DMS 273 (cell line): Measurements from ENCODE around the gene SEC24B.

Source experiments
- DNase-seq: peaks from one replicate; lab custom pipeline; 2025; ENCODE audit not compliant: unreplicated experiment; lab: John Stamatoyannopoulos, UW

Gene SEC24B

DNA sequence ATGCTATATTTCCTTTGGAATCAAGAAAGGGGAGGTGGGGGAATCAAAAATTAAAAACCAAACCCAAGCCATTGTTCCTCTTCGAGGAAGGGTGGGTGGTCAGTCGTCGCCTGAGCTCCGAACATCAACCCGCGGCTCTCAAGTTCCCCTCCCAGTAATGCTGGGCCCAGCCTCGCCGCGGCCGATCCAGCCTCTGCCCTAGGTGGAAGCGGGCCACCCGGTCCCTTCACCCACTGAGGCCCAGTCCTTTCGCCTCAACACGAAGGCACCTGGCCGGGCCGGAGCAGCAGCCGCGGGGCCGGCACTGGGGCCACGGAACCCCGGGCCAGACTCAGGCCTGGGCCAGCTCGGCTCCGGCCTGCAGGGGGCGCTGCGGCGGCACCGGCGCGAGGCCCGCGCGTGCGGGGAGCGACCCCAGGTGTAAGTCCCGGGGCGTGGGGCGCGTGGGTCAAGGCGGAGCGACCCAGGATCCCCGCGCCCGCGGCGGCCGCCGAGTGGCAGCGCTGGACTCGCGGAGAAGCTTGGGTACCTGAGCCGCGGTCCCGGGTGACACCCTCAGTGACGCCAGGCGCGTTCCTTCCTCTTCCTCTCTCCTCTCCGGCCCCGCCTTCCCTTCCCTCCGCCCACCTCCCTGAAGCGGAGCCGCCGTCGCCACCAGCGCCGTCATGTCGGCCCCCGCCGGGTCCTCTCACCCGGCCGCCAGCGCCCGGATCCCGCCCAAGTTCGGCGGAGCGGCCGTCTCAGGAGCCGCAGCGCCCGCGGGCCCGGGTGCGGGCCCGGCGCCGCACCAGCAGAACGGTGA lies at the start of gene SEC24B:
SEC24B (plus strand) TSS at position 611 of the 802 bp plus-strand sequence; CDS start at position 666, 55 bp downstream.
- peak; percentile 87 for DNase-seq

DNA sequence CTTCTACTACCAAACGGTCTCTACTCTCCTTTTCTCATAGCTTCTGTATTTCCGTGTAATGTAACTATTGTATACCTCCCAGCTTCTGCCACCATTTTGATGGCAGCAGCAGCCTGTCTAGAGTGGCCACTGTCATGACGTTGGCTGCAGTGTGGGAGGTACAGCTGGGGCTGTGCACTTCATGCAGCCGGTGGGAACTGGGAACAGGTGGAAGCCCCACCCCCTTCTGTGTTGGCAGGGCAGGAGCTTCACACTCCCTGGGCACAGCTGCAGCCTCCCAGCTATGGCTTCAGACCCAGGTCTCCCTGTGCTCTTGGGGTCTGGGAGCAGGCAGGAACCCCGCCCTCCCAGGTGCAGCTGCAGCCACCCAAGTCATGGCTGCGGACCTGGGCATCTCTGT lies 49.8 kb upstream of the SEC24B start:
- DNase-seq, result peak; percentile 9

DNA sequence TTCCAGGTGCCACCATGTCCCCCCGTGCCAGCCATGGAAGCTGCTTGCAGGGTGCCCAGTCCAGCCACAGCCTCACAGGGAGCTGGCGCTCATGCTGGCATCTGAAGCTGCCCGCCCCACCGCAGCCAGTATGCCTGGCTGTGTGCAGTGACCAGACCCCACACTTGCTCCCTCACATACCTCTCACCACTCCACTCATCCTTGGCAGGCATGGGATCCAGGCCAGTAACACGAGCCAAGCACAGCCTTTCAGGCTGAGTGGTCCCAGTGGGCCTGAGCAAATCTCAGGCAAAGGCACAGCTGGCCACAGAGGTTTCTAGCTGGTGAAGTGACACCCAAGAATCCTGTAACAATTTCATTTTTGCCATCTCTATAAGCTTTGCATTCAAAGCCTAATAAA lies 48.4 kb upstream of the SEC24B start:
- no peak for DNase-seq

- DNase-seq, result peak; percentile 39
These were observed 44.1 kb upstream of the SEC24B start for GRCh38 chr4:109389369-109390114.

GRCh38 chr4:109390115-109390768 lies 43.4 kb upstream of the SEC24B start:
- no peak for DNase-seq

- DNase-seq, result no peak
These were observed 37.9 kb upstream of the SEC24B start for GRCh38 chr4:109395694-109396093.

GRCh38 chr4:109398928-109399327 lies 34.7 kb upstream of the SEC24B start:
- no peak for DNase-seq

DNA sequence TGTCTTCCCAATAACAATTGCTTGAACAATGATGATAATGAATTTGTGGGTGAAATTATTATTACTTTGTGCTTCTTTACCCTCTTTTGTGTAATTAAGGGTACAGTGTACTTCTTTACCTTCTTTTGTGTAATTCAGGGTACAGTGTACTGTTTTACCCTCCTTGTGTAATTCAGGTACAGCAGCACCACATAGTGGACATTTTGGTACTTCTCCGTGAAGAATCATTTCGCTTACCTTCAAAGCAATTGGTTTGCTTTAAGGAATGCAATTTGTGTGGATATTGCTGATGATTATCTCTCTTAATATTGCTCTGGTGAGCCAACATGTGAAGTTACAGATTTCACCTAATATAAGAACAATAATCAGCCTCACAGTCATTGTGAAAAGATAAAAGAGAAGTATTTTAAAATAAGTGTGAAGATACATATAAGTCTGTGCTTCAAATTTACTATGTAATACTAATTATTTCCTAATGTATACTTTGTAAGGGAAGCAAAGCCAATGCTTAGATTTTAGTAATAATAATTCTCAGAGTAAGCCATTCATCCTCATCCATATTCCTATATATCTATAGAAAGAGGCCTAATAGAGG lies 27.2 kb upstream of the SEC24B start:
- DNase-seq, result peak; percentile 71

DNA sequence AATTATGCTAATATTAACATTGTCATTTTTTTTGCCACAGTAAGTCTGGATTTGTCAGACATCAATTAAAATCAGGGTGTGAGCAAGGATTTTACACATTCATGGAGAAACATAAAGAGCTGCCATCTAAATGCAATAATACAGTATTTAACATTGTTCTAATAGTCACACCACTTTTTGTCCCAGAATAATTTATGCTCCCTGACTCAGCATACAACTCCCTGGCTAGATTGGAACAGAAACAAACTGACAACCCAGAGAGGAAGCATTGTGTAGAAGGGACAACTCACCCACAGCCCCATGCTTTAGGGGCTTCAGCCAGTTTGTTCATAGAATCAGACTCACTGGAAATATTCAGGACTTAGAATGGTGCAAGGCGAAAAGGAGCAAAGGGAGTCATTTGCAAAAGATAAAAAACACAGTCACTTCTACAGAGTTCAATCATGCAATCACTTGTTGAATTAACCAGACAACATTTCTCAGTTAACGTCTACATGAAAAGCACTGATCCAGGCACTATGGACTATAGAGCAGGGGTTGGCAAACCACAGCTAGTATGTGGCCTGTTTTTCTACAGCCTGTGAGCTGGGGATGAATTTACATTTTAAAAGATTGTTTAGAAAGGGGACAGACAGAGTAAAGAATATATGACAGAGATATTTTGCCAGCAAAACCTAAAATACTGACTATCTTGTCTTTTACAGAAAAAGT lies 26.4 kb upstream of the SEC24B start:
- DNase-seq, result no peak

DNA sequence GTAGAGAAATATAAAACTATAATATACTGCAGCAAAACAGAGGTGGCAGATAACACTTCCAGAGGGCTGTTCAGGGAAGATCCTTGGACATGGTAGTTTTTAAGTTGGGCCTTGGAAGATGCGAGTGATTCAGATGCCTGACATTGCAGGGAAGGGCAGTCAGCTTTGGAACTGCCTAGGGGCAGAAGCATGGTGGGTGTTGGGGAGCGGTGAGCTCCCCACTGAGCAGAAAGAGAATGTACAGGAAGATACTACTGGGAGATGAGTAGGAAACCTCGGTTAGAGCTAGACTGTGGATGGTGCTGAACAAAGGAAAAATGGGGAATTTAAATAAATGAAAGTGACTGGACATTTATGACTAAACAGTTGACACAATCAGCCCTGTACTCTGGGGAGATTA lies 24.9 kb upstream of the SEC24B start:
- no peak for DNase-seq

GRCh38 chr4:109410226-109410625 lies 23.4 kb upstream of the SEC24B start:
- no peak for DNase-seq

GRCh38 chr4:109410776-109411175 lies 22.8 kb upstream of the SEC24B start:
- no peak for DNase-seq

GRCh38 chr4:109411964-109412363 lies 21.7 kb upstream of the SEC24B start:
- DNase-seq, result peak; percentile 54

DNA sequence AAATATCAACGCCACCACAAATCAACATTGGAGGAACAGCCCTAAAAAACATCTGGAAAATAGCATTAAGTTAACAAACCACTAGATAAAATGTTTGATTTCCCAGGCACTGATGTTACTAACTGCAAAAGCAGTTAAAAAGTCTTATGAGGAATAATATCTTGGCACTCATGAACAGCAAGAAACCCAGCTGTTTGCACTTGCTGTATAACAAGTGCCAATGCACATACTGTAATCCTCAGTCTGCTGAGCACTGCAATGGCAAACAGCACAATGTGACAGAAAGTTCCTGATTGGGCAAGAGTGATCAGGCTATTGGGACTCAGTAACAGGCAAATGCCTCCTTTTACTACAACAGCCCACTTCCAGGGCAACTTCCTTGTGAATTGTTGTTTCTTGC lies 20.8 kb upstream of the SEC24B start:
- no peak for DNase-seq

DNA sequence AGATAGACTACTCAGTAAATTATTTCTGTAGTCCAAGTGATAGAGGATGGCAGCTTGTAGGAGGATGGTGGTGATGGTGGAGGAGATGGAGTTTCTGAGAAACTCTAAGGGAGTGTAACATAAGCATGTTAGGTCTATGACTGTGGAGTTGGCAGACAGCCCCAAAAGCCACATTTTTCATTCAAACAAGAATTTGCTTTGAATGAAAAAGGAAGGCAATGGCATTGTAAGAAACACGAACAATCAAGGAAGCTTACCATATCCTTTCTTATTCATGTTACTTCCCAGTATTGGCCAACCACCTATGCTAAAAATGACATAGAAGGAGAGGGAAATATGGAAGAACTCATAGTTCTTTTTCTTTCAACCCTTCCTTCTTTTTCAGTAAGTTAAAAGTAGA lies 18.7 kb upstream of the SEC24B start:
- DNase-seq, result no peak

DNA sequence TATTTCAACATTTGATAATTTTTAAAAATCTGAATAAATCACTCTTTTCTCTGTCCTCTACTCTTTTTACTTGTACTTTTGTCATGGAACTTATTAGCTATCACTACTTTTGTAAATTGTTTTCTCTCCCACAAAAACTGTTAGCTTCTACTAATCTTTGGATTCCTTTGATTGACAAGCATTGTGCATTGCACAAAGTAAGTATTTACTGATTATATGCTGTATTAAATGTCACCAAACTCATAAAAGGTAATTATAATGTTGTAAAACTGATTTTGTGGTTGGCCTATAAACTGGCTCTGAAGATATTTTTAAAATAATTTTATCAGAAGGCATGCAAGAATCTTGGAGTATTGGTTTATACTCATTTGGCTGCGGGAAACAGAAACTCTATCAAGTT lies 15.0 kb upstream of the SEC24B start:
- DNase-seq, result no peak

DNA sequence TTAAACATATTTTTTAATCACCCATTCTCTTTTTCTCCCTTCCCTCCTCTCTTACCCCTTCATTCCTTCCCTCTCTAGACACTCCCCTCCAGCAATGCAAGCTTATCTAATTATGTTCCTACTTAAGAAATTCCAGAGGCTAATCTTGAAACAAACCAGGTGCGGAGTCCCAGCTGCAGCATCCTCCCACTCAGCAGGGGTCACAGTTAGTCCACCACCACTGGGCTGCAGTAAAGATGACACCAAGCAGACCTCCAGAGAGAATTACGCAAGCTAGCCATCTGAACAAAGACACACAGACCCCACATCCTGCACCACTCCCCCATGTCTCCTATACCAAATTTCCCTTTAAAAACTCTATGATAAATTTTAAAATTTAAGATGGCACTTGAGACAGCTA lies 13.9 kb upstream of the SEC24B start:
- no peak for DNase-seq

- DNase-seq, result no peak
These were observed 9.3 kb upstream of the SEC24B start for GRCh38 chr4:109424093-109424841.

GRCh38 chr4:109425405-109425804 lies 8.2 kb upstream of the SEC24B start:
- DNase-seq, result no peak

DNA sequence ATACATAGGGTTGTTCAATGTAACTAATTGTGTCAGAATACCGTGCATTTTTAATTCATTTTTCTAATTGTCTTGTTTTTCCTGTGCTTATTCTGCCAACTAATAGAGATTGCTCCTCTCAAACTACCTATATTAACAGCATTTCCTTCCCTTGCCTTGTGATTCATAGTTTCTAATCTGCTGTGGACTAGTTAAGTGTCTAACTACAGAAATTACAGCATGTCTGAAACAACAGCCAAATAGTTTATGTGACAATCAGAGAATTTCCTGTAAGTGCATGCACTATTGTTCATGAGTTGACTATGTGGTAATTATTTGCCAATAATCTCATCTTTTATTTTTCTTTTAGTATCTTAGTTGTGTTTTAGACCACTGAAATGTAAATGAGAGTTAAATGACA lies 4.1 kb upstream of the SEC24B start:
- DNase-seq, result no peak
